Stimulated activated CD8-positive, alpha-beta memory T cell treated with anti-CD3 and anti-CD28 coated beads, Interleukin-2, amount 100 ng/mL, for 48 hours (primary cell): ENCODE measurements around the gene NCOA7.
"Not testable (repeated sequence)": the region's sequence is repeated elsewhere in the genome, so short reads cannot be mapped to it uniquely, and the experiment has no call there.

Experiments
- DNase-seq, 2 donors: peaks; one replicate each; pipeline ENCODE4 v3.0.0-alpha.2; 2020; ENCODE audit warnings: low read depth in 2 of 2

NCOA7 gene

GRCh38 chr6:125835221-125835744 lies 44.5 kb downstream of the NCOA7 start:
- no peak for DNase-seq

GRCh38 chr6:125836466-125836865 lies 45.7 kb downstream of the NCOA7 start:
- DNase-seq = no peak

- DNase-seq = no peak
Observed at GRCh38 chr6:125839471-125839870, 48.7 kb downstream of the NCOA7 start.

GRCh38 chr6:125839879-125840278 lies 49.1 kb downstream of the NCOA7 start:
- DNase-seq = no peak

- no peak for DNase-seq
Observed at GRCh38 chr6:125841356-125842090, 50.8 kb downstream of the NCOA7 start.

- DNase-seq = no peak
Observed at GRCh38 chr6:125842091-125842626, 51.4 kb downstream of the NCOA7 start.

GRCh38 chr6:125843593-125843992 lies 52.8 kb downstream of the NCOA7 start:
- no peak for DNase-seq

GRCh38 chr6:125844989-125845388 lies 54.2 kb downstream of the NCOA7 start:
- no peak for DNase-seq

- DNase-seq = no peak
Observed at GRCh38 chr6:125846292-125847024, 55.7 kb downstream of the NCOA7 start.

GRCh38 chr6:125848286-125848685 lies 57.5 kb downstream of the NCOA7 start:
- DNase-seq = not testable (repeated sequence)

GRCh38 chr6:125850361-125850760 lies 59.6 kb downstream of the NCOA7 start:
- no peak for DNase-seq

GRCh38 chr6:125852587-125852986 lies 61.8 kb downstream of the NCOA7 start:
- DNase-seq = no peak

- no peak for DNase-seq
Observed at GRCh38 chr6:125853168-125853567, 62.4 kb downstream of the NCOA7 start.

GRCh38 chr6:125853756-125854155 lies 63.0 kb downstream of the NCOA7 start:
- DNase-seq = no peak

GRCh38 chr6:125854355-125854754 lies 63.6 kb downstream of the NCOA7 start:
- no peak for DNase-seq

GRCh38 chr6:125855783-125856182 lies 65.0 kb downstream of the NCOA7 start:
- no peak for DNase-seq

- no peak for DNase-seq
Observed at GRCh38 chr6:125857846-125858245, 67.1 kb downstream of the NCOA7 start.

- peak in 1 of 2 donors; percentile 1 for DNase-seq
Observed at GRCh38 chr6:125858427-125859320, 67.9 kb downstream of the NCOA7 start.

- DNase-seq = no peak
Observed at GRCh38 chr6:125859727-125860126, 69.0 kb downstream of the NCOA7 start.

- DNase-seq = no peak
Observed at GRCh38 chr6:125863023-125863422, 72.3 kb downstream of the NCOA7 start.

GRCh38 chr6:125865015-125865414 lies 74.3 kb downstream of the NCOA7 start:
- DNase-seq = no peak

- no peak for DNase-seq
Observed at GRCh38 chr6:125866433-125866832, 75.7 kb downstream of the NCOA7 start.
